HG03469 (cell line): ENCODE measurements around the gene SPON2.
A peak's percentile ranks its signal among the peaks of the same experiment; 100 is the strongest.

Experiments
- ATAC-seq: cut with Tn5 transposase; IDR thresholded peaks from one replicate; pipeline ENCODE4 v1.9.1; 2021; ENCODE audit warnings: mild to moderate bottlenecking, moderate library complexity, moderate number of reproducible peaks; ENCODE audit not compliant: unreplicated experiment

Gene SPON2

DNA sequence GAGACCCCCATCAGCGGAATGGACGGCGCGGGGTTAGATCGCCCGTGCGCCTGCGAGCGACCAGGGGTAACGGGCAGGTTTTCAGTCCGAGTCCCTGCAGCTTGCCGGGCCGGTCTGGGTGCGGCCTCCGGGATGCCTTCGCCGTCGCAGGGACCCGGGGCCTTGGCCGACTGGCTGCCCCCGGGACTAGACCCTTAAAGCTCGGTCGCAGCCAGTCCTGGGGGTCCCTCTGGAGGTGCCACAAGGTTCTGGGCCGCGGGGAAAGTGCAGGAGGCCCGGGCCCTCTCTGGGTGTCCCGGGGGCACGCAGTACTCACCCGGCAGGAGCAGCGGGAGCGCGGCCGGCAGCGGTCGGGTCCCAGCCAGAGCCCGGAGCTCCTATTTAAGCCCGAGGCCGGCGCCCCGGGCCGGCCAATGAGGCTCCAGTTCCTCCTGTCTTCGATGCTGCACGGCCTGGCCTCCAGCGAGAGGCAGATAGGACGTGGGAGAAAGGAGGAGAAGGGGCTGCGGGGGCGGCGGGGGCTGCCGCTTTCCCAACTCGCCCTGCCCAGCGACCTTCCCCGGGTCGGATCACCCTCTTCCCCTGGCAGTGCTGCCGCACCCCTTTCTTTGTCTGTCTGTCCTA, at the start of gene SPON2:
TSS of gene SPON2 (minus strand) at position 356 of the 624 bp plus-strand sequence.
- ATAC-seq, result no peak

DNA sequence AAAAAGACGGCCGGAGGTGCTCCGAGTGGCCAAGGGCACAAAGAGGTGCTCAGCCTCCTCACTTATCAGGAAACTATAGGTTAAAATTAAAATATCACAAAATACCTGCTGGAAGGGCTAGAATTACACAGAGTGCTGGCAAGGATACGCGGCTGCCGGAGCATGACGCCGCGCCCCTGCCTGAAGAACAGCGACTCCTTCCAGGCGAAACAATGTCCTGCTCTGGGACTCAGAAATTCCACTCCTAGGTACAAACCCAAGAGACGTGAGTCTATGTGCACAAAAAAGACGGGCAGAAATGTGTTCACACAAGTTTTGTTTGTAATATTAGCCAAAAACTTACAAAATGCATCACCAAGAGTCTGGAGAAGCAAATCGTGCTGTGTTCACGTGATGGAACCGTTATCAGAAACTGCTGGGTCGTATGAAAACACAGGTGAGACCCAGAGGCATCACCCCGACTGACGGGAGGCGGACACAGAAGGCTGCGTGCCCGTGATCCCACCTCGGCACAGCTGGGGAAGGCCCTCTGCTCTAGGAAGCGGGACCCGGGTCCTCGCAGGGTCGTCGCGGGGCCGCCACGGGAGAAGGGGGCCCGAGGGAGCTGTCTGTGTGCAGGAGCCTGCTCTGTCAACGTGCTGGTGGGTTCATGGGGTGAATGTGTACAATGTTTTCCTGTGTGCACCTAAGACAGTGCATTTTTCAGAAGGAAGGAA, 48.9 kb upstream of the SPON2 start:
- ATAC-seq, result no peak

DNA sequence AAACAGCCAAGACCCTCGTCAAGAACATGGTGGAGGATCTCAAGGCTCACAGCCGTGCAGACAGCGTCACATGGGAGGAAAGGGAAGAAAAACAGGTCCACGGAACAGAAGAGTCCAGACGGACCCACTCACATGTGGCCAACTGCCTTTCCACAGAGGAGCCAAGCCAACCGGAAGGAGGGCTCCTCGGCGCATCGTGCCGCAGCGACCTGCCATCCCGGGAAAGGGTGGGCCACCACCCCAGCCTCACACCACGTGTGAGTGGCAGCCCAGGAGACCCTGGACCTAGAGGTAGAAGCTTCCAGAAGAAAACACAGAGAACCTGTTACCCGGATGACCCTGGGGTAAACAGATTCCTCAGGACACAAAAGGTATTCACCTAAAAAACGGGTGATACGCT, 48.2 kb upstream of the SPON2 start:
- ATAC-seq, result no peak

DNA sequence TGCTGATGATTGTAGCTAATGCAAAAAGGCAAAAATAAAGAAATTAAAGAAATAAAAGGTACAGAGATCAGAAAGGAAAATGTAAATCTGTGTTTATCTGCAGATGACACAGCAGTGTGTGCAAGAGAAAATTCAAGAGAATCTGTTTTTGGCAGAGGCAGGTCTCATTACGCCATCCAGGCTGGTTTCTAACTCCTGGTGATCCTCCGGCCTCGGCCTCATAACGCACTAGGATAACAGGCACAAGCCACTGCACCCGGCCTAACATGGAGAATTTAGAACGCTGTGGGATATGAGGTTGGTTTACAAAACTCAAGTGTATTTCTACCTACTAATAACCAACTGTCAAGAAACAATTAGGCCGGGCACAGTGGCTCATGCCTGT, 47.2 kb upstream of the SPON2 start:
- no peak for ATAC-seq

DNA sequence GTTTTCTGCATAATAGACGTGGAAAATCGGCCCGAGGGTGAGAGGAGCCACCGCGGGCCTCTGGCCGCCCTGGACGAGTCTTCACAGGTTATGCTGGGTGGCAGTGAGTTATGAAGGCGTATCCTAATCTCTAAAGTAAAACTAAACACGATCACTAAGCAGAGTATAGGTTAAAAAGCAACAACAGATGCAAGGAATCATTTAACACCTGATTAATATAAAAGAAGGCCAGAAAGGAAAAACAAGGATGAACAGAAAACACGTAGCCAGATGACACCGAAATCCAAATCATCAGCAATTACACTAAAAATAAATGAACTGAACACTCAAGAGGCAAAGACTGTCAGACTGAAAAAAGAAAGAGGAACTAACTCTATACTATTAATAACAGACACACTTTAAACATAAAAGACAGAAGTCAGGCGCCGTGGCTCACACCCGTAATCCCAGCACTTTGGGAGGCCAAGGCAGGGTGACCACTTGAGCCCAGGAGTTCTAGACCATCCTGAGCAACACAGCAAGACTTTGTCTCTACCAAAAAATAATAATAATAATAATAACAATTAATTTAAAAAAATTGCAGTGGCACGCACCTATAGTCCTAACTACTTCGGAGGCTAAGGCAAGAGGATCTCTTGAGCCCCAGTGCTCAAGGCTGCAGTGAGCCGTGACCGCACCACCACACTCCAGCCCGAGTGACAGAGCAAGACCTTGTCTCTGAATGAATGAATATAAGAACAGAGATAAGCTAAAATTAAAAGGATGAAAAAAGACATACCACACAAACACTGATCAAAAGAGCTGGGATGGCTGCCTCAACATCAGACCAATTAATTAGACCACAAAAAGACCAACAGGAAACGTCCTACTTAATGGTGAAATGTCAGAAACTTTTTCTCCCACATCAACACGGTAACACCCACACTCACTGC, 46.5 kb upstream of the SPON2 start:
- ATAC-seq, result peak; percentile 36

DNA sequence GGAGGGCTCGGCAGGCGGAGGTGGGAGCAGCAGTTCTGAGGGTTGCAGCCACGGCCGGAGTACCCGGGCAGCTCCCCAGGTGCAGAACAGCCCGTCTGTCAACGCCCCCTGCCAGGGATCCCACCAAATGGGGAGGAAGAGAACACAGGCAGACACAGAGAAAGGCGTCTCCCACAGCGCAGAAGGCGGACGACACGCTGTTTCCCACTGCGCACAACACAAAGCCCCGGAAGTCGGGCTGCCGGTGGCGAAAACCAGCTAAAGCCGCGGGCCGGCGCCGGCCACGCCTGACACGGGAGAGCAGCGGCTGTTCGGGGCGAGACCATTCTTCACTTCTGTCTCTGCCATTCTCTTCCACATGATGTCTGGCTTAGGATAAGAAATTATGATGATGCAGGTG, 45.0 kb upstream of the SPON2 start:
- no peak for ATAC-seq

DNA sequence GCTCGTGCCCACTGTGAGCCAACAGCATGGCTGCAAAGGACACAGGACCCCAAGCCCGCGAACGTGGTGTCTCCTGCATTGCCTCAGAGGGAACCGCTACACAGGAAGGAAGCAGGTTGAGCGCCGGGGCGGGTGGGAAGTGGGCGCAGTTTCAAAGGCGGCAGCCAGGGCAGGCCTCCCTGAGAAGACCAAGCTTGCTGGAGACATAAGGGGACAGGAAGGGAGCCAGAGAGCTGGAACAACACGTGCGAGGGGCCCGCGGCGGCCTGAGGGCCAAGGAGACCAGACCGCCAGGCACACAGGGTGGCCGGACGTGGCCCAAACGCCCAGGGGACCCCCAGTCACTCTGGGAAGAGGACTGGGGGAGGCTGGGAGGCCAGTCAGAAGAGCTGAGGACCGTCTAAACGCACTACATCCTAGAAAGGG, 44.5 kb upstream of the SPON2 start:
- ATAC-seq, result no peak

DNA sequence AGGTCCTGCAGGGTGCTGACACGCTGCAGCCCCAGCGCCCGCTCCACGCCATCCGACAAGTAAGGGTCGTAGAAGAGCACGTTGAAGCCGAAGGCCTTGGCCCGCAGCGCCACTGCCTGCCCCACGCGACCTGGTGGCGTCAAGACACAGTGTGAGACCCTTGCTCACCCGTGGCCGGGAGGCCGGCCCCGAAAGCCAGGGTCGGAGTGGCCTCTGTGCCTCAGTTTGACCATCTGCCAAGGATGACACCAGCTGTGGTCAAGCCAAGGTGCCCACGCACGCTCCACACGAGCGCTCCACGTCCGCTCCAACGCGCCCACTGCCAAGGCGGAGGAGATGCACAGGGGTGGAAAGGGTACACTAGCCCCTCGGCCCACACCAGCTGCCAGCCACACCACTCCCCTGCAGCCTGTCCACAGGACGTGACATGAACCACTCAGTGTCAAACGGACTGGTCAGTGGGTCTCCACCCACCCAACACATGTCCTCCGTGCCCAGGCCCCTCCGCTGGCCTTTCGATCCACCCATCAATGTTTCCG, 43.8 kb upstream of the SPON2 start:
- ATAC-seq, result no peak

DNA sequence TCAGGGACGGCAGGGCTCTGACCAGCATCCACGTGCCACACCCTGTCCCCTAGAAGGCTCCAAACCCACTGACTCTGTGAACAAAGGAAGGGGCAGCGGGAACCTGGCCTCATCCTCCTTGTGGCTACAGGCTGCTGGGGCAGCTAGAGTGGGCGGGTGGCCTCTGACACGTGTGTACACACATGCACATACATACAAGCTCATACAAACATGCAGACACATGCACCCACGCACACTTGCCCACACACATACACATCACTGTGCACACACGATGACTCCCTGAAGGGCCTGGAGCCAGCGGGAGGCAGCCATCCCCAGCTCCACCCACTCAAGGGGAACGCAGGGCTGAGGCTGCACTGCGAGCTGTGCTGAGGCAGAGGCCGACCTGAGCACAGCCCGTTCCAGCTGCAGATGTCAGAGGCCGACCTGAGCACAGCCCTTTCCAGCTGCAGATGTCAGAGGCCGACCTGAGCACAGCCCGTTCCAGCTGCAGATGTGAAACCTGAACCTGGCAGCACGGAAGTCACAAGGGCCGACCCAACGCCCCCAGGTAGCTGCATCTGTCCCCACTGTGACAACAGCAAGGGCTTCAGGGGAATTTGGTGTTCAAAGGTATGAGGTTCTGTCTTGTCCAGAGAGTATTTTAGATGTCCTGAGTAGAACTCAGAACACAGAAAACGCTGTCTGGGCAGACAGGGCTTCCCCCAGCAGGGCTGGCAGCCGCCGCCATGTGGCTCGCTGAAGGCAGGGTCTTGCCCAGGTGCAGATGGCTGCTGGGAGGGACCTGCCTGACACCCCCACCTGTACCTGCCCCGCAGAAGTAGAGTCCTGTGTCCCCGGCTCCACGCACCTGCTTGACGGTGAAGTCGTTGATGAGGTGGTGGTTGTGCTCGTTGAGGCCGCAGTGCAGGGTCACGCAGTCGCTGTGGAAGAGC, 43.0 kb upstream of the SPON2 start:
- ATAC-seq, result peak; percentile 26

DNA sequence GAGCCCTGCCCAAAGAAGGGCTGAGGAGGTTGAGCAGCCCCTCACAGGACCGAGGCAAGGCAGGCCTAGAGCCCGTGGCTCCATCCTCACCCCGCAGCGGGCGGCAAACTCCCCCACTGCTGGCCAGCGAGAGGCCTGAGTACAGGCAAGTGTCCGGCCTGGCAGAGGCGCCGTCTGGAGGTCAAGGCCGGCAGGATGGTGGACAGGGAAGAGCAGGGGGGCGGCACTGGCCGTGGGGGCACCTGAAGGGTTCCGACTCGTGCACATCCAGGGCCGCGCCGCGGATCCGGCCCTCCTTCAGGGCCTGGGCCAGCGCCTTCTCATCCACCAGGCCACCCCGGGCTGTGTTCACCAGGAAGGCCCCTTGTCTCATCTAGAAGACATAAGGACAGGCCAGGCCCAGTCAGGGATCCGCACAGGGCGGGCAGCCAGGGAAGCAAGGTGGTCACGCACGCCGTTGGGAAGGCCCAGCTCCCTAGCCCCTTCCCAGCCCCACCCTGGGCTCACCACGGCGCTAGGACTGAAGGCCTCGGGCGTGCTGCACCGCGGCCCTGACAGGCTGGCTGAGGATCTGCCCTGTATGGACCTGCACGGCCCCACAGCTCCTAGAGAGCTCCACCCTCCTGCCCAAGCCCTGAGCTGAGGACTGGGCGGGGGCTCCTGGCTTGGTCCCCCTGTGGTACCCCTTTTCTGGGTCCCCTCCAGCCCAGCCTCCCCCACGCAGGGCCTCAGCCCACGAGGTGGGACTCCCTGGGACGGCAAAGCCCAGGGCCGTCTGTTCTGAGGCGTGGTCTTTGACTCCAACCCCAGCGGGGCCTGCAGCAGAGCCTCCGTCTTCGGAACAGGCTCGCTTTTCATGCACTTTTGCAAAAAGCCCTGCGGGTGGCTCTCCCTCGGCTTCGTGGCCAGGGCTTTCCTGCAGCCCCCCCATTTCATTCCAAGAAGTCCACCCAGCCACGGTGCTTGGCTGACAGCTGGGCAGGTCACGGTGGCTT, 42.0 kb upstream of the SPON2 start:
- no peak for ATAC-seq

DNA sequence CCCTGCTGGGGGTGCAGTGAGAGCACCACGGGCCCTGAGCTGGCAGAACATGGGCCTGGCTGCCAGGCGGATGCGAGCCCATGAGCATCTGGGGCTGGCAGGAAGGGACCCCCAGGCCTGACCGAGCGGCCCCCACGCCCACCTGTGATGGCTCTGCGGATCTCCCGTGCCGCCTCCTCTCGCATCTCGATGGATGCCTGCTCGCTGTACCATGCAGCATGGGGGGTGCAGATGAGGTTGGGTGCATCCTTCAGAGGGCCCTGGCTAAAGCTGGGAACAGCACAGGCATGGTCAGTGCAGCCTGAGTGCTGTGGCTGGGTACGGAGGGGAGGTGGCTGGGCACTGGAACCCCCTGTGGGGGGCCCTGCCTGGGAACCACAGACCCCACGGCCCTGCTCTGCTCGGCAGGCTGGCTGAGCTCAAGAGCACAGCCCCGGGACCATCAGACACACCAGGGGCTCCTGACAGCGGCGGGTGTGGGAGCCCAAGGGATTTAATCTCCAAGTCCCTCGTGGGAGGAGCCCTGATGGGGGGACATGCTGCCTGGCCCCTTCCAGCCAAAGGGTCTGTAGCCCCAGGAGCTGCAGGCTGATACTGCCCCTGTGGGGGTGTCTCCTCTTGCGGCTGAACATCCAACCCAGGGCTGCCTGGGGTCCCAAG, 41.1 kb upstream of the SPON2 start:
- no peak for ATAC-seq

DNA sequence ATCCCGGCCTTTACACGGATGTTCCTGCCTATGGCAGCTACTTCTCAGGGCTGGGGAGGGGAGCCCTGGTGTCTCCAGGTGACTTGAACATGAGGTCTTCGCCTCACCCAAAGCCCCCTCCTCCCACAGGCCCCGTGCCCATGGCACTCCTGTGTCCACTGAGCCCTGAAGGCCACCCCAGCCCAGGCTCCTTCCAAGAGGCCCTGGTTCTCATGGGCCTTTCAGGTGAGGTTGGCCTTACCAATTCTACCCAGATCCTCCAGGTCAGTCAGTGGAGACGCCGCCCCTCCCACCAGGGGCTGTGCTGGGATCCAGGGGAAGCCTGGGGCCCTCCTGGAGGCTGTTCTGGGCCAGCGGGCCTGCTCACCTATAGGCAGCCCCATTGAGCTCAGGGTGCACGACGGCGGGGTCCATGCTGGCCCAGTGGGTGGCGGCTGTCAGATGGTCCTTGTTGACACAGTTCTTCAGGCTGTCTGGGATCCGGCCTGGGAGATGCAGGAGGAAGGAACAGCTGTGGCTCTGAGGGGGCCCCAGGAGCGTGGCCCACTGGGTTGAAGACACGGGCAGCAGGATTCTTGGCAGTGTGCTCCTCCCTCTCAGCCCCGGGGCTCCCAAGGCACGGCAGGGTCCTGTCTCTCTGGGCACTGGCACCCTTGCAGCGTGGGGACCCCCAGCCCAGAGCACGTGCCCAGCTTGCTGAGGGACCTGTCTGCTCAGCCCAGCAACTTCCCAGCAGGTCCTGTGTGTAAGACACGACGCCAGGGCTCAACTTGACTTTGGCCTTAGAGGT, 40.4 kb upstream of the SPON2 start:
- ATAC-seq, result no peak

DNA sequence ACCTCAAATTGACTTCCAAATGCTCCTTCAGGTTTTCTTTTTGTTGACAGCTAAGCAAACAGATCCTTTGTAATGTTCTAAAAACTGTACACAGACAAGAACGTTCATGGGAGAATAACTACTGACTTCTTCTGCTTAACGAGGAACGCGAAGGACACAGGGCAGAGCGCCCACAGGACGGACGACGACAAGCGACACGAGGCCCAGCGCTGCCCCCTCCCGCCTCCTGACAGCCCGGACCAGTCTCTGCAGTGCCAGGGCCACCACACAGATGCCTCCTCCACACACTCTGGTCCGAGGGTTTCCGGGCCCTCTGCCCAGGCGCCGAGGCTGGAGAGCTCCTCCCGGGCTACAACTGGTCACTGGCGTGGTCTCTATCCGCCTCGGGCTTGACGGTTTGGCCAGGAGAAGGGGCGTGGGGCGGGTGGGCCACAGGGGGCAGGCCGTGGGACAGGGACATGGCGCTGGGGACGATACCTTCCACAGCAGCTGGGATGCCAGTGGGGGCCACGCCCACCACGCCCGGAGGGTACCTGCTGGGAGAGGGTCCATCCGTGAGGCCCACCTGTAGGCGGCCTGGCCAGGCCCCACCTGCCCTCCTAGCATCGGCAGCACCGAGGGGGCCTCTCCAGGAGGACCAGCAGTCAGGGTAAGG, 39.6 kb upstream of the SPON2 start:
- ATAC-seq, result no peak

DNA sequence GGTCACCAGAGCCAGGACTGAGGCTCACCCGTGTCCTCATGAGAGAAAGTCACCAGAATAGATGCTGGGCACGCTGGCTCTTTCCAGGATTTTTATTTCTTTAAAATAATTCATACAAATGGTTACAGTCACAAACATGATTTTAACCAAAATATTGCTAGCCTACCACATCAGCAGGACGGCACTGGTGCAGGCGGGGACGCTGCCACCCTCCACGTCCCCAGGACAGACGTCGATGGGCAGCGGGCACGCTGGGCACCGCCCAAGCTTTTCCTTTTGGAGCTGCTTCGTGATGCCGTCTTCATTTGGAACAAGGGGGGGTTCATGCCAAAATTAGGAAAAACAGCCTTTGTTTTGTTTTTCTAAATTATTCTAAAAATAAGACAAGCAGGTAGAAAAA, 39.0 kb upstream of the SPON2 start:
- ATAC-seq, result no peak

DNA sequence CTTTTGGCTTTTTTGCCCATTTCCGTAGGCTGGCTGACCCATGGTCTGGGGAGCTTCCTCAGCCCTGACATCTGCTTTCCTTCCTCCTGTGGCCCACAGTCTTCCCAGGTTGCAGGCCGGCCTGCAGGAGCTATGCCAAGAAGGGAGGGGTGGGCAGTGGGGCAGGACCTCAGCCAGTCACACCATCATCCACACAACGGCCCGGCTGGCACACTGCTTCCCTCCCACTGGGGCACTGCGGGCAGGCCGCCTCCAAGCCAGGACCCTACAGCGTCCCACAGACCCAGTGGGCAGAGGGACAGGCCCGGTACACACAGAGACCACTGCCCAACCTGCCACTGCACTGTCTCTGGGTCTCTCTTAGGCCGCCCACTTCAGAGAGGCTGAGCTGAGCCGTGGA, 38.6 kb upstream of the SPON2 start:
- no peak for ATAC-seq

DNA sequence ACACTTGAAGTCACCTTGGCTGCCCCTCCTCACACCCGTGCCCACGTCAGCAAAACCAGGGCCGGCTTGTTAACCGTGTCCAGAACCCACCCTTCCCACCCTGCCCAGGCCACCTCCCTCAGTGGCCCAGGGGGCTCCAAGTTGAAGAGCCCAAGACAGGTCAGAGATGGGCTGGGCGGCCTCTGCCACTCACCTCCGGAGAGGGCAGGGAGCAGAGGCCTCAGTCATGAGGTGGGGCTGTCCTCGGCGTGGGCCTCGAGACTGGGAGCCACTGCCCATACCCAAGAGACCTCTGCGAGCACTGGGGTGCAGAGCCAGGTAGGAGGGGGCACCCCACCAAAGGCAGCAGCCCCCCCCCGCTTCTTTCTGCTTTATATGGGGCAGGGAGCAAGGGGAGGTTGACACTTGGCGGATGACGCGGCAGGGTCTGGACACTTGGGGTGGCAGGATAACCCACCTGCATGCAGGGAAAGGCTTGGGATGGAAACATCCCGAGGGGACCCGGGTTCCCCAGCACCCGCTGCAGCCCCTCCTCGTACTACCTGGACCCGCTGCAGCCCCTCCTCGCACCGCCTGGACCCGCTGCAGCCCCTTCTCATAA, 38.0 kb upstream of the SPON2 start:
- no peak for ATAC-seq

DNA sequence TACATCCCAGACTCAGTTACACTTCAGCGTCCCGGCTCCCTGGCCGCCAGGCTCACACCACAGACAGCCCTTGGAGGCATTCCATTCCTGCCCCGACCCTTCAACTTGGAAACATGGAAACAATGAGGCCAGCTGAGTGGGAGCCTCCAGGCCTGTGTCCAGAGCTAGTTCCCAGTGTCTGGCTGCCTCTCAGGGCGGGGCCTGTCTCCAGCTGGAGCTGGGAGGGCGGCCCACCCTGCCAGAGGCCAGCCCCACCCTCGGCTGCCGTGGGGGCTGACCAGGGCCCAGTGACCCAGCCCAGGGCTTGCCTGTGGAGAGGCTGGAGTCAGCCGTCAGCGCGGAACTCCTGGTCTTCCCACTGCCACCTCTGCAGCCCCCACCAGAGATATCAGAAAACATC, 37.4 kb upstream of the SPON2 start:
- no peak for ATAC-seq
